GM21786 (cell line): ENCODE measurements around the gene ATXN3L.
"Not testable (repeated sequence)": the region's sequence is repeated elsewhere in the genome, so short reads cannot be mapped to it uniquely, and the experiment has no call there.

ENCODE experiments used
- ATAC-seq: cut with Tn5 transposase; IDR thresholded peaks from one replicate; pipeline ENCODE4 v1.9.1; 2021; ENCODE audit not compliant: unreplicated experiment

Gene ATXN3L

DNA sequence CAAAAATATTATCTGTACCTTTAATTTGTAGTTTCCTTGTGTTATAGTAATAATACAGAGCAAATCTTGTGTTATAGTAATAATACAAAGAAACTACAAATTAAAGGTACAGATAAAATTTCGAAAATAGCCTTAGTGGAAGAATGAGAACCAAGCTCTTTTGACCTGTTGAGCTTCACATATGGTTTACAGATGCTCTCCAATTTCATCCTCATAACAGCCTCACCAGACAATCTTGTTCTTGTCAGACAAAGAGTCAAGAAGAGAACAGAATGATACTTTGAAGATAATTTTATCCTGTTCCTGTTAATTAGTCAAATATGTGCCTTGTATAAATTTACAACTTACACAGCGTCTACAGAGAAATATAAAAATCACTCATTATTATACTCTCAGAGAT lies 12.8 kb downstream of the ATXN3L start:
- ATAC-seq: no peak

DNA sequence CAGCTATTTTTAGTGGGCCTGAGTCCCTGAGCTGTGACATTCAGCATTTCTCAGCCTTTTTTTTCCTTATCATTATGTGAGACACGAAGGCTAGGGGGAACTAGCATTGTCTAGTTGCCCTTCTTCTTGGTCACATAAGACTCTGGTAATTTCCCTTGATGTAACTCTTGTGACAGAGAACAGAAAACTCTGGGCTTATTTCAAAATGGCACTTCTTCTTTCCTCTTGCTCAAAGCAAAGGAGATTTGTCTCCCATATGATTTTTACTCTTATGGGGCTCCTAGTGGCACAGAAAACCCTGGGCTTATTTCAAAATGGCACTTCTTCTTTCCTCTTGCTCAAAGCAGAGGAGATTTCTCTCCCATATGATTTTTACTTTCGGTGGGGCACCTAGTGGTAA lies 14.7 kb downstream of the ATXN3L start:
- ATAC-seq: no peak

DNA sequence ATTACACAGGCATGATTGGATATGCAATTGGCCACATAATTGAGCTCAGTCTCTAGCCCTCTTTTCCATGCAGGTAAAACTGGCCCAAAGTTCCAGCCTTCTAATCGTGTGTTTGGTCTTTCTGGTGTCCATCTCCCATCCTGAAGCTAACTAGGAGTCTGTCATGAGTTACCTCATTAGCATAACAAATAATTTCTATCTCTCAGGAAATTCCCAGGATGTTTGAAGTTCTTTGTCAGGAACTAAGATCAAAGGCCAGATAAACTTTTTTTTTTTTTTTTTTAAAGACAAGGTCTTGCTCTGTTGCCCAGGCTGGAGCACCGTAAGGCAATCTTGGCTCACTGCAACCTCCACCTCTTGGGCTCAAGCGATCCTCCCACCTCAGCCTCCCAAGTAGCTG lies 15.8 kb downstream of the ATXN3L start:
- no peak for ATAC-seq

DNA sequence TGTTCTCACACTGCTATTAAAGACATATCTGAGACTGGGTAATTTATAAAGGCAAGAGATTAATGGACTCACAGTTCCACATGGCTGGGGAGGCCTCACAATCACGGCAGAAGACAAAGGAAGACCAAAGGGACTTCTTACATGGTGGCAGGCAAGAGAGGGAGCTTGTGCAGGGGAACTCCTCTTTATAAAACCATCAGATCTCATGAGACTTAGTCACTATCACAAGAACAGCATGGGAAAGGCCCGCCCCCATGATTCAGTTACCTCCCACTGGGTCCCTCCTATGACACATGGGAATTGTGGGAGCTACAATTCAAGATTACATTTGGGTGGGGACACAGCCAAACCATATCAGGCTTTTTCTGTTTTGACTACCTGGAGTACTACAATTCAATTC lies 16.6 kb downstream of the ATXN3L start:
- not testable (repeated sequence) for ATAC-seq

DNA sequence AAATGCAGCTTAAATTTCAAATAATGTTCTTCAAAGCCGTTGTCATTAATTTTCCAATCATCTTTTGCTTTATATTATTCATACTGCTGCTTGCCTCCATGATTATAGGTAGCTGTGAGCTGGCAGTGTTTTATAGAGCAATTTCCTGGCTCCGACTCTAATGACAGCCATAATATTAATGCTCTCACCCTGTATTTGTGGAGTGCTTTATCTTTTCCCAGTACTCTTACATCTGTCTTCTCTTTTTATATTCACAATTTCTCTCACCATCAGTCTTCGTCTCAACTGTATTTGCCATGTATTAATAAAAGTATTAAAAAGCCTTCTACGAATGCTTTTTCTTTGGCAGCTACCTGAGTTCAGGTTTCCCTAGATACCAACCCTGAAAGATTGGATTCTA lies 21.0 kb downstream of the ATXN3L start:
- no peak for ATAC-seq

DNA sequence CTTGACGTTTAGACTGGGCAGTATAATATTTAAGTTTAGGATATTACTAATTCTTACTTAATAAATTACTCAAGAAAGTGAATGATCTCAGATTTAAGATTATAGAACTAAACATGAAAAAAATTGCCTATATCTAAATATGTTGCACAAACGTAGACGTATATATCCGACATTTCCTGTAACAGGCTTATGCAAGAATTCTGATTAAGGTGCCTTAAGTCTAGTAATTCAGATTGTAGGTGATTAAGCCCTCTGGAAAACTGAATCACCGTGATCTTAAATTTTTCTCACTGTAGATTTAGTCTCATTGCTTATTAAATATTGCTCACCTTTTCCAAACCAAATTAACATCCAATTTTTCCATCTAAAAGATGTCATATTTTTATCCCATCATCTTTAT lies 24.0 kb downstream of the ATXN3L start:
- no peak for ATAC-seq

DNA sequence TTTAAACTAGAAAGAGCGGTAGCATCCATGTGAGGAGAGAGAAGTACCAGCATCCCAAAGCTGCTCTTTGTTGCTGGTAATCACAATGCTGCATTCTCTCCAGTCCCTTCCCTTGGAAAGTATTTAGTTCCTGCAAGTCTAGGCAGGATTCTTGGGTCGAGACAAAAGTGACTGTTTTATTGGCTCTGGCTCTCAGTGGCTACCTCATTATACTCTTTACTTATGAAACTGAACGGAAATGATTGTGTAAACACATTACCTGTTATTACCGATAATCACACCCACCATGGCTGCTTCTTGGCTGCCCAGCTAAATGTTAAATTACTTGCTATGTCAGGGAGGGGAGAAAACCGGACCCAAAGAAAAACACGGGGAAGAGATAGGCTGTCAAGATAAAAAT lies 26.2 kb downstream of the ATXN3L start:
- ATAC-seq: no peak

DNA sequence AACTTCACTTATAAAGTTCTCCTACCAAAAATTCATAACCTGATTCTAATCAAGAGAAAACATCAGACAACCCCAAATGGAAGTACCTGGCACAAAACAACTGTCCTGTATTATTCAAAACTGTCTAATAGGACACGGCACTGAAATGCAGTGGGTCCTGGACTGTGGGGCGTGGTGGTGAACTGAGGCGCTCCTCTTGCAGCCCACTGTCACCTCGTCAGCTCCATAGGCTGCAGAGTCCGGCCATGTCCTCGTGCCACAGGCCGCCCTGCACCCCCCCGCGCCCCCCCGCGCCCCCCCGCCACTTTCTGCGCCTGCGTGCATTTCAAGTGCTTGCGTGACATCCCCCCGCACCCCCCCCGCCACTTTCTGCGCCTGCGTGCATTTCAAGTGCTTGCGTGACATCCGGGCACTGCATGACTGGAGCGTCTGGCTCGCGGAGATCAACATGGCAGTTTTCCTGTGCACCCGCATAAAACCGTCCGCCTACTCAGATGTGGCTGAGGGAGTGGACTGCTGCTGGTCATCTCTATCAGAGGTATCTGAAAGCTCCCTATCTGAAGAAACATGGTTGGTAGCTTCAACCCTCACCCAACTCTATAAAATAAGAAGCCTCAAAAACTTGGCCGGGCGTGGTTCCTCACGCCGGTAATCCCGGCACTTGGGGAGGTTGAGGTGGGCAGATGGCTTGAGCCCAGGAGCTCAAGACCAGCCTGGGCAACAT lies 28.8 kb downstream of the ATXN3L start:
- ATAC-seq: no peak

DNA sequence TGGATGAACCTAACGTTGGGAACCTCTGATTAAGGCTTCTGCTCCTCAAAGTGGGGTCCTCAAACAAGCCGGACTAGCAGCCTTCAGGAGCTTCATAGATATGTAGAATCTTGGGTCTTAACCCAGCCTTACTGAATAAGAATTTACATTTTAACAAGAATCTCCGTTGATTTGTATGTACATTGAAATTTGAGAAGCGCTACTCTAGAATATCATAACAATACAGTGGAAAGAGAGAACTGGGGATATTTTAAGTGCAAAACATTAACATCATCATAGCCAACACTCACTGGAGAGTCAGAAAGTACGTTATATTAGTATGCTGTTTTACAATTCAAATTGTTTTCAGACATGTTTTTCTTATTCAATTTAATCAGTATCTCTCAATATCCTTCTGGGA lies 31.2 kb downstream of the ATXN3L start:
- no peak for ATAC-seq

DNA sequence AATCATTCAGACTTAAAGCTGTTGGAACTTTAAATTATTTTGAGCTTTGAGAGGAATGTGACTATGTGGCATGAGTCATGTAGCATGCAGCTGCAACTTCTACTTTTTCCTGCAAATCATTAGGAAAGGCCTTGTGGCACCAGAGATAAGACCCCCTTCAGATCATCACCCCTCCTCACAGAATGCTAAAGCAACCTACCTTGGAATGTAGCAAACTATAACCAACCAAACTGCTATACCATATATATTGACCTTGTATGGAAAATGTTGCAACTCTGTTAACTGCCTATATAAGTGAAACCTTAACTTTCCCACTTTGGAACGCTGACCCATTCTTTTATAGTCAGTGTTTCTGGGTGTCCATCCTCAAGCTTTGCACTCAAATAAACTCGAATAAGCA lies 32.0 kb downstream of the ATXN3L start:
- no peak for ATAC-seq

DNA sequence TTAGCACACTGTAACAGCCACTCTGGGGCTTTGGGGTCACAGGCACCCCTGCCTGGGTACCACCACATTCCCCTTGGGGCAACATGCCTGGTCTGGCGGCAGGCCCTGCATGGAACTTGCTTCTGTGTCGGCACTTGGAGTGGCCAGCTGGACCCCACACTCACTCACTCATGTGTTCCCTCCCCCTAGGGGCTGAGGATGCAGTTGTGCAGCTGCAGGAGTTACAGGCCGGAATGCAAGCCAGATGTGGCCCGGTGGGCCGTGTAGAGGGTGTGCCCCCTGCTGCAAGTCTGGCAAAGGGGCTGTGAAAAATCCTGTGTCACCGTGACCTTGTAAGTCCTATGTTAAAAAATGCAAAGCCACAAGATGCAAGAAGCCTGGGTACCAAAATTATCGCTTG lies 34.2 kb downstream of the ATXN3L start:
- ATAC-seq: no peak

DNA sequence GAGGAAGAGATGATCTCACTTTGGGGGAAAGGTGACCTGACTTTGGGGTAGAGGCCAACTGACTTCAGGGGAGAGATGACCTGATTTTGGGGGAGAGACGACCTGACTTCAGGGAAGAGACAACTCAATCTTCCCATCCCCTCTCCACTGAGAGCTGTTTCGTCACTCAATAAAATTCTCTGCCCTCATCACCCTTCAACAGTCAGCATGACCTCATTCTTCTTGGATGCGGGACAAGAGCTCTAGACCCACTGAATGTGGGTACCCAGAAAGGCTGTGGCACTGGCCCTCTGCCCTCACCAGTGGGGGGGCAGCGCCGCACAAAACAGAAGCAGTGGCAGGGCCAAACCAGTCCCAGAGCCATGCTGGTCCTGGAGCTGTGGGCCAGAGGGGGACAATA lies 34.6 kb downstream of the ATXN3L start:
- no peak for ATAC-seq

DNA sequence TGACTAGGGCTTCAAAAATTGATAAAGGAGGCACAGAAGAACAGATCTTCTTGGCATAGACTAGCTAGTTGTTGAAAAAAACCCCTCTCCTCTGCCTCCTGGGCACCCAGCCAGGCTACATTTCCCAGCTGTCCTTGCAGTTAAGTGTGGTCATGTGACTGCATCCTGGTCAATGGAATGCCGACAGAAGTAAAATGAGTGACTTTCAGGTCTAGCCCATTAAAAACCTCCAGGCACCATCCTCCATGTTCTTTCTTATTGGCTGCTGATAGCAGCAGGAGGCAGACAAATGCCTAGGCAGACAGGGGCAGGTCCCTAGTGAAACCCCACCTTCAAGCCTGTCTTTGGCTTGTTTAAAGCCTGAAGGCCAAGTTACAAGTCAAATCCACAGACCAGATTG lies 35.3 kb downstream of the ATXN3L start:
- ATAC-seq: no peak

DNA sequence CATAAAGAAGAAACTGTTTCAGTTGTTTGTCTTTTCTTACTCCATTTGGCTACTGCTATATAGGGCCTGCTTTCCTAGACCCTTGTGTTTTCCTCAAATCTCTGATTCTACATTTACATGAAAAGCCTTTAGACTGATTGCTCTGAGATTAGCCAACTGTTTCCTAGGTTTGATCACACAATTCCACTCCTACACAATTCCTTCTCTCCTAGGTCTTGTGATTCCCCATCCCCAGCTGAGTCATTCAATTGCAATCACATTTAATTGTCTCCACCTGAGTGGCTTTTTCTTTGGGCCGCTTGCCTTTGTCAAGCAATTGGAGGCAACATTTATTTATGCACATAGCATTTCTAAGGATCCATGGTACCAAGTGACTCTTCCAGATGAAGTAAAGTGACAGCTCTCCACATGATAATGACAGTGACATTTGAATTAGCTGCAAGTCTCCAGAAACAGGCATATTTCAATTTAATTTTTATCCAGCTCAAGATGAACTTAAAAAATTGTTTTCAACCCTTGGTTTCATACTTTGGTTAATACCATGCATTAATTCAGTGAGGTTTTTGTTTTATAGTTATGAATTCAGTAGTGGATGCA lies 35.8 kb downstream of the ATXN3L start:
- ATAC-seq: no peak

DNA sequence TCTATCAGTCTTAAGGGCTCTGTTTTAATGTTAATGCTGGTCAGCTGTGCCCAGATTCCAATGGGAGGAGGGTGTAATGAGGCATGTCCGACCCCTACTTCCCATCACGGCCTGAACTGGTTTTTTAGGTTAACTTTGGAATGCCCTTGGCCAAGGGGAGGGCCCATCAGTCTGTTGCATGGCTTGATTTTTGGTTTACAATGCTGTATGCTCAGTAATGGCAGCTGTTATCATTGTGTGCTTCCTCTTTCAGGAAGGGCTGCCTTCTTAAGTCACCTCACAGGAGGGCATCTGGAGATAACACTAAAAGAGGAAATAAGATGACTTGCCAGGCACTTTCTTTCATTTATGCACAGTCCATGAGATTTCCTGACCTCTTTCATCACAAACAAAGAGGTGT lies 36.3 kb downstream of the ATXN3L start:
- no peak for ATAC-seq

DNA sequence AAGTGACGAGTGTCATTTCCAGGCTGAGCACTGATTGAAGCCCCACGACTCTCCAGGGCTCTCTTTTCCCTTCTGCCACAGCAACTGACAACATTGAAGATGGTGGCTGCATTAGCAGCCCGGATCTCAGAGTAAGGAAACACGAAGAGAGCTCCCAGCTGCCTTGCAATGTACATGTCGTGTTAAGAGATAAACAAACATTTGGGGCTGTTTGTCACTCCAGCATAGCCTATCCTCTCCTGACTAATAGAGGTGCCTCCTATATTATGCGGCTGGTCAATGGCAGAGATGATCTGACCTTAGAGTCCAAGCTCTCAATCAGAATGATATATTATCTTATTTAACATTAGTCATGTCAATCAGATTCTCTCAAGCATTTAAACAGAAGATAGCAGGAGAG lies 38.6 kb downstream of the ATXN3L start:
- ATAC-seq: no peak

DNA sequence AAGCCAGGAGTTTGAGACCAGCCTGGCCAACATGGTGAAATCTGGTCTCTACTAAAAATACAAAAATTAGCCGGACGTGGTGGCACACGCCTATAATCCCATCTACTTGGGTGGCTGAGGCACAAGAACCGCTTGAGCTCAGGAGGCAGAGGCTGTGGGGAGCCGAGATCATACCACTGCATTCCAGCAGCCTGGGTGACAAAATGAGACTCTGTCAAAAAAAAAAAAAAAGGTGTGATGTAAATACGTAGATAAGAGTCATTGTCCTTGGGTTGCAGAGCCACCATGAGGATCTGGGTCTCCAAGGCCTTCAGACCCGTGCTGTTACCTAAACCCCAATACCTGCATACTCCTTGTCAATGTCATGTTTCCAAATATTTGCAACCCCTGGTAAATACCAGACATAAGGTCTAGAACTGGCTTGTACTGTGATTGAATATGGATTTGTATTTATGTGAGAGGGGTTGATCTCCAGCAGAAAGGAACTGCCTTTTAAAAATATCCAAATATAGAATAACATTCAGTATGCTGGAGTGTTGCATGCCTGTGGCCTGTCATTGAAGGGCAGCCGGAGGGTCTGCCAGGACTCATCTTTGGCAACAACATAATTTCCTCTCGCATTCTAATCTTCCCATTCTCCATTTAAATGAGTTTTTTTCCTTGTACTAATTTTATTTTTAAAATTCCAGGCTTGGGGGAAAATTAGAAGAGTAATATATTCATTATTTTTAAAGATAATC lies 40.4 kb downstream of the ATXN3L start:
- no peak for ATAC-seq

DNA sequence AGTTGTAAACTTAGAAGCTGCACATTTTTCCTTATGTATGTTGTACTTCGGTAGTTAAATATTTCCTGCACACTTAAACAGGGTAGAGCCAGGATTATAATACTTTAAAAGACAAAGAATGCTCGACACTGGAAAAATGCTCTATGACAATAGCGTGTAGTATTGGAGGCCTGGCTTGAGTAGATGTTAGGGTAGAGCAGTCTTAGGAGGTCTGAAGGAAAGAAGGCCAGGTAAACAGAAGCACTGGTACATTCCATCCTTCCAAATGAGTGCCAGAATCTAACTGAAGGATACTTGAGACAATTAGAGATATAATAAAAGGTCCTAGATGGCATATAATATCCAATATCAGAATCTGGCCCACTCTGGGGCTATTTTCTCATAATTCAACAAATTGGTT lies 42.3 kb downstream of the ATXN3L start:
- ATAC-seq: no peak

DNA sequence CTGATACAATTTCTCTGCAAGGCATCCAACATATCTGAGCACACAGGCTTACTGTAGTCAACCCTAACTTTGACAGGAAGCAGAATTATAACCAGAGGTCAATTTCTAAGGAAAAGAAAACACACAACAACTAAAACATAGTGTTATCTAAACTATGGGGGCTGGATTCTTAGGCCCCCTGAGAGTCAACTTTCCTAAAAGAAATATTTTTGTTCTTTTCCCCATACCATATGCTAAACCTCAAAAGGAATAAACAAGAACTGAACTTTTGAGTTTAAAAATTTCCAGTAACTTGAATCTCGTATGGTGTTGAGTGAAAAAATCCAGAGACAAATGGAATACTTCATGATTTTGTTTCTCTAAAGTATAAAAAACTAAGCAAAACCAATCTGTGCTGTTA lies 42.9 kb downstream of the ATXN3L start:
- ATAC-seq: no peak

DNA sequence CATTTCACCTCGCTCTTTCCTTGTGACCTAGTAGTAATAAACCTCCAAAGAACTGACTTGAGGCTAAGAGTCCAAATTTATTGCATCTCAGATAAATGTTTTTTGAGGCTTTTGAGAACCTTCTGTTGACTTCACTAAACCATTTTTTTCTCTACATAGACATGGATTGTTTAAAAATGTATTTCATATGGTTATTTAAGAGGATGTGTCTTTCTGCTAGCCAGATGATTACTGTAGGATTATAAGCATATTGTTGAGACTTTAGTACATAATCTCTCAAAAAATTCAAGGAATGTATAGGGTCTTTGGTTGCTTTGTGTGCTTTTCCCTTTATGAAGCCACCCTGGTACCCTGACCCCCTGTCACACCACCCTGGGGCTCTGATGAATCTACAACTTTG lies 44.8 kb downstream of the ATXN3L start:
- ATAC-seq: no peak

DNA sequence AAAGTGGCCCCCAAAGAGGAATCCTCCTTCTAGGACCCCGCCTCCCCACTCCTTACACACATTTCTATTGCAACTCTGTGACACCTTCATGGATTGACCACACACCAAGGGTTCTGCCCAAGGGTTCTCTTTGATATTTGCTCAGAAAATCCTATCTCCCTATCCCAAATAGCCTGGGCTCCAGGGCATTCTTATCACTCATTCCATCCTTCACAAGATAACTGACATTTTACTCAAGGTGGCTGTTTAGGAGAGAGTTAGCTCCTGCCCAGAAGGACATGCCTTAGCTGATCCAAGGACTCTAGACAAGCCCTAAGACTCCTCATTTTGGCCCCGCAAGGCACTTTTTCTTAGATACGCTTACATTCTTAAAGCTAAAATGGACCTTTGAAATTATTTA lies 47.4 kb downstream of the ATXN3L start:
- ATAC-seq: no peak

DNA sequence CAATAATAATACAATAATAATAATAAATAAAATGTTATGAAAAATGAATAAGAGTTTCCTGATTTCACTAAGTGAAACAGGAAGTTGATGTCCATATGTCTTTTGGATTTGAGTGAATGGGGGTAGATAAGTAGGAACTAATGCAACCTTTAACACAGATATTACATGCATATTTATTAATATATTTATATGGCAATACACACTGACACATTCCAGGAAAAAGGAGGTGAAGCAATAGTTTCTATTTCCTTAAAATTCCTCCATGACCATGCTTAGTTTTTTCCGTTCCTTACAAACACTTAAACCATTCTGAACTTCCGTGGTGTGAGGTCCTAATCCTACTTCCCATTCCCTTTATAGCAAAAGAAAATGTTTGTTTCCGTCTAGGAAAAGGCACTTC lies 48.3 kb downstream of the ATXN3L start:
- no peak for ATAC-seq
